Measurements from ENCODE around the gene HDAC7.
A peak's percentile ranks its signal among the peaks of the same experiment; 100 is the strongest.
"Not testable (repeated sequence)": the region's sequence is repeated elsewhere in the genome, so short reads cannot be mapped to it uniquely, and the experiment has no call there.

HDAC7 gene

DNA sequence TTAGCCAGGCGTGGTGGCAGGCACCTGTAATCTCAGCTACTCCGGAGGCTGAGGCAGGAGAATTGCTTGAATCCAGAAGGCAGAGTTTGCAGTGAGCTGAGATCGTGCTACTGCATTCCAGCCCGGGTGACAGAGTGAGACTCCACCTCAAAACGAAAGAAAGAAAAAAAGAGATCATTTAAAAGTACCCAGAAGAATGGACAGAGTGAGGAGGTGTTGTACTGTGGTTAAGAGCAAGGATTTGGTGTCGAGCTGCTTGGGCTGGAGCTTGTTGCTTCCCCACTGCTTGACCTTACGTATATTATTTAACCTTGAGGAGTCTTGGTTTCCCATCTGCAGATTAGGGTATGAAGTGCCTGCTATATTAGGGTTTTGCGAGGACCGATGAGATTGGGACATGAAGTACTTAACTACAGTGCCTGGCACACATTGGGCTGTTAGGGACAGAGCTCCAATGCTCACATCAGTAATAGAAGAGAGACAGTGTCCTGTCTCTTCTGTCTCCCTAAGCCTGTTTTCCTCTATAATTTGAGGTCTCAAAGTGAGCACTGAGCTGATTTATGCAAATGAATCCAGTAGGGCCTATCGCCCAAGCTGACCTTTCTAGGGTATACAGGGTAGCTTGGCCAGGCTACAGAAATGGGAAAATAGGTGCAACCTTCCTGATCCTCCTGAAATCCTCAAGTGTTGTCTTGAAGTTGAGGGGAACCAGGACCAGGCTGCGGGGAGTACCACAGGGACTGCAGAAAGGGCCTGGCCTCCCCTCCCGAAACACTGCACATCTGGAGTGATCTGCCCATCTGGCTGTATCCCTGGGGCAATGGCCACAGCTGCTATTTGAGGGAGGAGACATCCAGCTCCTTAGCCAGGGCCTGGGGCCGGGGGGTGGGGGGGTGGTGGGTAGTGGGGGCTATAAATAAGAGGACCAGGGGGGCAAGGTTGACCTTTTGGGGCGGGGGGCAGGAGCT is 8.6 kb upstream of the HDAC7 start:
- no peak for DNase-seq

DNA sequence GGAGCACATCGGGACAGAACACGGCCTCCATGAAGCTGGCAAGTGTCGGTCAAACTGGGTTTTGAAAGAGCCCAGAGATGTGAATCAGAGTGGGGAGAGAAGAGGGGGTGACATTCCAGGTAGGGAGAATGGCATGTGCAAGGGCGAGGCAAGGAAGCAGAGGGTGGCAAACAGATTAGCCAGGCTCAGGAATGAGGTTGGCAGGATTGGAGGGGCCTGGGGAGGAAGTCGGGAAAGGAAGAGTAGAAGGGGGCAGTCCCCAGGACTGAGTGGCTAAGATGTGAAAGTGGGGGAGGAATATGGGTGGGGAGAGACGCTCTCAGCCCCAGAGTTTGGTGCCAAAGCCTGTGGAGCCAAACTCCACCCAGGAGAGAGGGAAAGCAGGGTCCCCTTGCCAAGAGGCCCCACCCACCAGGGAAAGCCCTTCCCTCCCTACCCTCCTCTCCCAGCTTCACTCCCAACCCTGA is 5.5 kb upstream of the HDAC7 start:
- no peak for DNase-seq

DNA sequence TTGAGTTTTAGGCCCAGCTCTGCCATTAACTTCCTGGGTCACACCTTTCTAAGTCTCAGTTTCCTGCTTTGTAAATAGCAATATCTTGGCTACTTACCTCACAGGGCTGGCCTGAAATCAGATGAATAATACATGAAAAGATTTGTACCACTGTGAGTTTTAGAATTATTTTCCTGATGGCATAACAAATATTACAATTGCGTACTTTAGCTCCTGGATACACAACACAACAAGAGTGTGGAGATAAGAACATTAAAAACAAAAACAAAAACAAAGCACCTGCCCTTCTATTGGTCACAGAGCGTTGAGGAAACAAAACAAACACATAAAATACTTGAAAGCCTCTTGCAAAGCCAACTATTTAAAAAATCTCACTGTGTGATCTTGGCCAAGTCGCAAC is 4.9 kb upstream of the HDAC7 start:
- no peak for DNase-seq

DNA sequence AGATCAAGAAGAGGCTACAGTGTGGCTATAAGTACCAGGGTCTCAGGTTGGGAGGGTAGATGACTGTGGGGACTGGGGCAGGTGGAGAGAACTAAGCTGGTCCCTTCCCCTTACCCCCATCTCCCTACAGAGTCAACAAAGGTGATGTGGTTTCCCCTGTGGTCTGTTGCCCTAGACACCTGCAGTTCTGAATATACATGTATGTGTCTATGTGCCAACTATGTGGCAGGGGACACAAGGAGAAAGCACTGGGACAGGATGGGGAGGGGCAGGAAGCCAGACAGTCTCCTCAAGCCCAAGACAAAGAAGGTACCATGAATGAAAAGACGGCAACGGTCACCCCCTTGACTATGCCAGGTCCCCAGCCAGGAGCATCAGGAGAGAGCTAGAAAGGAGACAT is 4.5 kb upstream of the HDAC7 start:
- no peak for DNase-seq

DNA sequence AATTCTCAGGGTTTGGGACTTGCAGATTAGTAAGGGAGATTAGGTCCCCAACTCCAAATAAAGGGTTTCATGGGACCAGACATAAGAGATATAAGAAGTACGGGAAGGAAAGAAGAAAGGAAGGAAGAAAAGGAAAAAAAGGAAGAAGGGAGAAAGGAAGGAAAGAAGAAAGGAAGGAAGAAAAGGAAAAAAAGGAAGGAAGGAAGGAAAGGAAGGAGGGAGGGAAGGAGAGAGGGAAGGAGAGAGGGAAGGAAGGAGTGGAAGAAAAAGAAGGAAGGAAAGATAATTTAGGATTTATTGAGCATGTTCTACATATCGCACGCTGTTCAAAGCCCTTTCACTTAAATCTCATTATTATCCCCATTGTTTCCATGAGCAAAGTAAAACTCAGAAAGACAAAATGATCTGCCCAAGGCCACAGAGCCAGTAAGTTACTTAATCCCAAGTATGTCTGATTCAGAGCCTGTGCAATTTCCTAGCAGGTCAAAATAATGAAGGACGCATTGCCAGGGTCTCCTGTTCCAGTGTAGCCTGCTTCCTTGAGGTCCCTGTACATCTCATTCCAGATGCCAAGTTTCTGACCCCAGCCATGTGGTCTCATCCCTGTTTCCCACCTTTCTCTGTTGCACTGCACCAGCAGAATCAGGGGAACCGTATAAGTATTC is 3.9 kb upstream of the HDAC7 start:
- no peak for DNase-seq

DNA sequence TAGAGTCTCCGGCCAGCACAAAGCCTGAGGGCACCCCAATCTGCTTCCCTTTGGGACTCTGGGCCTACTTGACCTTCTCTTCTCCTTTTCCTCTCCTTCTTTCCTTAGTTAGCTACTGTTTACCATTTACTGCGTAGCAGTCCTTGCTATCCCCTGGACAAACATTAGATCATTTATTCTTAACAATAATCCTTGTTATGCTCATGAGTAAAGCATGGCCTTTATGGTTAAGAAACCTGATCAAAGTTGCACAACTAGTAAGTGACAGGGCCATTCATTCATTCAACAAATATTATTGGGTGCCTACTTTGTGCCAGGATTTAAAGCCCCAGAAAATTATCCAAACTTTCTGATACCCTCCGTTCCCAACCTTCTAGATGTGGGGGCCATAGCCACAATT is 3.2 kb upstream of the HDAC7 start:
- no peak for DNase-seq

DNA sequence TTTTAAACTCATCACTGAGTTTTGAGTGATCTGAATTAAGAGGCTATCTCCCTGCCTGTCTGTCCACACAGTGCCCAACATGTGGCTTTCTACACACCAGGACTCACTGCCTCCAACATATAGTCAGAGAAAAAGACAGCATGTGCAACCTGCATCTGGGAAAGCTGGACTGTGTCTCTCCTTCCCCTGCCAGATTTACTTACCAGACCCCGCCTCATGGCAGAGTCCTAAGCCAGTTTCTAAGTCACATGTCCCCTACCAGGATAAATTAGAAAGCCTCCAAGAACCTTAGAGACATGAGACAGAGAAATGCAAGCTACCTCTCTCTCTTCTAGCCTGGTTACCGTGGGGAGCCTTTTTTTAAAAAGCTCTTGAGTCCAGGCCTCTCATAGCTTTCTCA is 2.7 kb upstream of the HDAC7 start:
- DNase-seq: no peak

DNA sequence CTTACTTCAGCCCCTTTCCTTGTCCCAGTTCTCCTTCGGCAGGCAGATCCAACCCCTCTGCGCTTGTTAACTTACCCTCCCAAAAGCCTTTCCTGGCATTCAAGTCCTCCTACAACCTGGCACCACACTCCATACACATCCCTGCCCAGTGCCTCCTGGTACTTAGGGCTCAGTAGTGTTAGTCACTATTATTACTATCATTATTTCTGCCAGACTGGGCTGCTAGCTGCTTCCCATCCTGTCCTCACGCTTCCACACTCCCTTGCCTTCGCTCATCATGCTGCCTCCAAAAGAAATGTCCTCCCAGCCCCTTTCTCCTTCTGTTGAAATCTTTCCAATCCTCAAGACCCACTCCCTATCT is 1.6 kb upstream of the HDAC7 start:
- DNase-seq: no peak

DNA sequence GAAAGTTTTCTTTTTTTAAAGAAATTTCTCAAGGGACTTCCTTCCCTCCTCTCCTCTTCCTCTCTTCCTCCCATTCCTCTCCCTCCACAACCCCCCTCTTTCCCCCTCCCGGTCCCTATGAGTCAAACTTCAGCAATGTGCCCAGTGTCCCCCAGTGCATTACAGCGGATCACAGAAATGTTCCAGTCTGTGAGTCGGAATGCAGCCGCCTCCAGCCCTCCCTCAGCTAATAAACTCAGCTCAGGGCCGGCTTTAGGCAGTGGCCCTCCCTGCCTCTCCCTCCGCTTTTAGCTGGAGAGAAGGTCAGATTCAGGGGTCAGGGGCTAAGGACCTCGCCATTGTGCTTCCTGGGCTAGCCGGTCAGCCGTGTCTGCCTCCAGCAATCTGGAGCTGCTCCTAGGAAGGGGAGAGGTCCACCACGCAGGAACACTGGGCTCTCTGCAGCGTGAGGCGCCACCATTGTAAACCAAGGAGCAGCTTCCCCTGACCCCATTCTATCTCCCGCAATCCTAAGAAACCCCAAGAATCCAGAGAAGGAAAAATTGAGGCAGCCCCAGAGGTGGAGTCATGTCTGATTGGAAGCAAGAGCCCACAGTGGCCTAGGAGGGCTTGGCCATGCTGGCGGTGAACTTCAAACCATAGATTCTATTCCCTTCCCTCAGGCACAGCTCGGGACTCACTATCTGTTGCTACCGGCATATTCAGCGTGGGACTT is 1.1 kb upstream of the HDAC7 start:
- DNase-seq: no peak

DNA sequence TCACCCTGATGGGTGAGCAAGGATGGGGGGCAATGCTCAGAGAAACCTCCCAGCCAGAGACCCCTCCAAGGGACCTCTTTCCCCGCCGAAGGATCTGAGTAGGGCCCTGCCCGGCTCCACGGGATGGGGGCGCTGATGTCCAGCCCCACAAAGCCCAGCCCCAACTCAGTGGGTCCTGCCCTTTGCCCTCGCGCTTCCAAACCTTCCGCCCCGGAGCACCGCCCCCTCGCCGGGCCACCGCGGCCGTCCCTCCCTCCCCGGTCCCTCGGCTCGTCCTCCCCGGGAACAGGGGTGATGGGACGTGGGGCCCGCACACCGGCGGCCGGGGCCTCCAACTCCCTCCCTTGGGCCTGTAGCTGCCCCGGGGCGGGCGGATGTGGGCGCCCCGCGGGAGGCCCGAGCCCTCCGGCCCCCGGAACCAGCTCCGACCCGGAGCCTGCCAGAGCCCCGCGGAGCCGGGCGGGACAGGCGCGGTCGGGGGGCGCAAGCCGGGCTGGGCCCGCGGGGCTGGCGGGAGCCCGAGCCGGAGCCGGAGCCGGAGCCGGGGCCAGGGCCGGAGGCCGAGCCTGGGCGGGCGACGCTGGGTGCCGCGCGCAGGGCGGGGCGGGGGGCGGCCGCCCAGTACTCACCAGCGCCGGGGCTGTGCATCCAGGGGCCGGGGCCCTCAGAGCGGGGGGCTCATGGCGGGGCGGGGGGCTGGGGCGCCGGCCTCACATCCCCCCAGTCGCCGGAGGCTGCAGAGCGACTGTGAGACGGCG is 386 bp downstream of the HDAC7 start:
- DNase-seq: peak; percentile 52

DNA sequence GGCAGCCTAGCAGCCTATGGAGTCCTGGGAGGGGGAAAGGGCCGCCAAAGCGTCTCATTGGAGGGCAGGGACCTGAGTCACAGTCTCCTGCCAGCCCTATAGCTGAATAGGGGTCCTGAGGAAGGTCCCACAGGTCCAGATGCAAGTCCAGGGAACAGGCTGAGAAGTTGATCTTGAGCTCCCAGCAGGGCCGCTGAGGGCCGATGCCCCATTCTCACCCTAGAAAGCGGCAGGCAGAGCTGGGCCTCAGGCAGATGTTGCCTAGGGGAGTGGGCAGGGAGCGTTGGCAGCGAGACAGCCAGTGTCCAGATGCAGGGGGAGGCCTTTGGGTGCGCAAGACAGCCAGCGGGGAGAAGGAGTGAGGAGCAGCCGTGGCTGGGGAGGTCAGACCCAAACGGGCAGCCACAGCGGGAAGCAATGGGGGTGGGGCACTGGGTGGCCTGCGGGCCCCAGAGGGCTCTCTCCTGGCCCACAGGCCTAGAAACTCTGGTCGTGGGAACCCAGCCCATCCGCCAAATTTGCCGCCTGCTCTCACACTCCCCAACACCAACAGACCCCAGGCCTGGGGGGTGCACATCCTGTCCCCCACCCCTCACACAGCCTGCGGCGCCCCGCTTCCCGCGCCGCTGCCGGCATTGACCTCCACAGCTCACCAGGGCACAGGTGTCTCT is 1.1 kb downstream of the HDAC7 start:
- DNase-seq: peak; percentile 51

DNA sequence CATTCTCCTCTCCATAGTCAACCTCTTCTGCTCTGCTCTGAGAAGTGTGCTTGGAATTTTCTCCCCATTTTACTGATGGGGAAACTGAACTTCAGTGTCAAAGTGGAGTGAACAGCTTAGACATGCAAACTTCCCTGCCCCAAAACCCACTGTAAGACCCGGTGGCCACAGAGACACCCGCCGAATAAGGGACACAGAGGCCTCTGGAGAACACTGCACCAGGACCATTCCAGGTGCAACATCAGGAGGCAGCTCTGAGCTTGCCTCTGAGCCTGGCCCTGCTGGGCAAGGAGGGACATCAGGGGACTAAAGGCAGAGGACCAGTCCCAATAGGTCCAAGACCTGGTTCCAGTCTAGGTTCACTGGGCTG is 1.7 kb downstream of the HDAC7 start:
- DNase-seq: no peak

DNA sequence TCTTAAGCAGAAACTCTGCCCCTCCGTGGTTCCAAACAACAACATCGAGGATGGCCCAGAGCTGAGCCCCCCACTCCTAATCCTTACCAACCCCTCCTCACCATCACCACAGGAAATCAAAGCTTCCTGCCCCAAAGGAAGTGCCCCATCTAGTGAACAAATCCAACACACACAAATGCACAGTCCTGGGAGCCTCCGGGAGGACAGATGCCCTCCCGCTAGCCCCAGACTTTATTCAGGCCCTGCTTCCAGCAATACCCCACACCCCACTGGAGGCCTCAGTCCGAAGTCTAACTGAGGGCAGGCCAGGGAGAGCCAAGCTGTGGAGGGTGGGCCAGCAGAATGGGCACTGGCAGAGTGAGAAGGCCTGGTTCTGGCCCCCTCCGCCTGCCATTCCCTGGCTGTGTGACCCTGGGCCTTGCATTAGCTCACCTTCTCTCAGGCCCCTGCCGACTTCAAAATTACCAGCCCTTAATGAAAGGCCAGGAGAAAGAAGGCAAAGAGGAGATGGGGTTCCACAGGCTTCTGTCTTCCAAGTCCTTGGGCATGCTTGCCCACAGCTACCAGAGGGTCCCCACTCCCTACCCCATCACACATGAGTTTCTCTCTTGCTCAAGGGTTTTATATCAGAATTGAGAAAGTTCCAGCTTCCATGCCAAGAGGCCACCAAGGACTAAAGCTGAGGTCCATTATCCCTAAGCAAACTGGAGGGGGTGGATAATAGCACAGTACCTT is 2.3 kb downstream of the HDAC7 start:
- DNase-seq: no peak

DNA sequence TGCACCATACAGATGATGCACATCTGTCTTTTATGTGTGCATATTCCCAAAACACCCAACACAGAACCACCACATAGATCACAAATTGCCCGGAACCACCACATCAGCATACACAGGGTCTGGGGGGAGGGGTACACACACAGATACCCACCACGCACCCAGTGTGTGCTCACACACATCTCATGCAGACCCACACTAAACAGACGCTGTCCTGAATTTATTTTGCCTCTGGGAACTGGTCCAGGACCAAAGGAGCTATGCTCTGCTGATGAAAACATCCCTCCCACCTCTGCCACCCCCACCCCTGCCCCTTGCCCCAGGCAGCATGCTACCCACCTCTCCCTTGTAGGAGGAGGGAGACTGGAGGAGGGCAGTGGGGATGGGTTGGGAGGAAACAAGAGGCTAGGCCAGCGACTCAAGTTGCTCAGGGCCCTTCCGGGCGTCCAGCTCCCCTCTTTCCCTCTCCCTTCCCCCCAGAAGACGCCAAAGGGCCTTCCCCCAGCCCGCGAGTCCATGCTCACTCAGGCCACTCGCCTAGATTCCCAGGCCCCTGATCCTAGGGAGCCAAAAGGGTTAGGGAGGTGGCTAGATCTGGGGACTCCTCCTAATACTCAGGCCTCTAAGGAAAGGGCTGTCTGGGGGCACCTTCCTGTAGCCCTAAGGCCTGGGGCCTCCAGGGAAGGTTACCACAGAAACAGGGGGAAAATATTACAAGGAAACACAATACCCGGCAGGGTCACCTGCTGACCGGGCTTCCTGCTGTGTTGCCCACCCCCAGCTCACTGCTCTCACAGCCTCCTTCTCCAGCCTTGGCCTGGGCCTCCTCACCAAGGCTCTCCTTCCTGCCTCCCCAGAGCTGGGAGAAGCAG is 3.1 kb downstream of the HDAC7 start:
- no peak for DNase-seq

DNA sequence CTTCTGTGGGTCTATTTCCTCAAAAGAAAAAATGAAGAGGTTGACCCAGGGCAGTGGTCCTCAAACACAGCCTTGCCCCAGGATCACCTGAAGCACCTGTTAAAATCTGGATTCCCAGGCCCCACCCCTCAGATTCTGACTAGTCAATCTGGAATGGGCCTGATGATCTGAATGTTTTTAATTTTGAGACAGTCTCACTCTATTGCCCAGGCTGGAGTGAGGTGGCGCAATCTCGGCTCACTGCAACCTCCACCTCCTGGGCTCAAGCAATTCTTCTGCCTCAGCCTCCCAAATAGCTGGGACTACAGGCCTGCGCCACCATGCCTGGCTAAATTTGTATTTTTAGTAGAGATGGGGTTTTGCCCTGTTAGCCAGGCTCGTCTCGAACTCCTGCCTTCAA is 4.3 kb downstream of the HDAC7 start:
- DNase-seq: not testable (repeated sequence)

DNA sequence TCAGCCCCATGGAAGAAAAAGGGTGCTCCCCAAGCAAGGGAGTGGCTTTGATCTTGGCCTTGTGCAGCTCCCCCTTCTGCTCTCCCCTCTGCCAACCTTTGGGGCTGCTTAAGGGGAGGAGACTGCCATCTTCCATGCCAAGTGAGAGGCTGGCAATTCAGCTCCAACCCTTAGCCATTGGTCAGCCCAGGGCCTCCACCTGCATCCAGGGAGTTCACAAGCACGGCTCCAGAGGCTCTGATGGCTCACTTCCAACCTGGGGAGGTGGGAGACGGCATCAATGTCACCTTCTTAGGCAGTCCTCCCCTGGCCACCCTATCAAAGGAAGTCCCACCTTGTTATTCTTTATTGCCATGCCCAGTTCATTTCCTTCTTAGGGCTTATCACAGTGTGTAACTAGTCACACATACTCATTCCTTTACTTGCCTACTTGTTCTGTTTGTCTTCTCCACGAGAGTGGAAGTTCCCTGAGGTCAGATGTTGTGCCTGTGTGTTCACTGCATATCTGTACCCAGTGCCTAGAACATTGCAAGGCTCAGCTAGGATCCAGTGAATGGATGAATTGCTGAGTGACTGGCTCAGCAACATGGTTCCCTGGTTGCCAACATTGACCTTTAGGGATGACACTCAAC is 5.0 kb downstream of the HDAC7 start:
- peak; percentile 31 for DNase-seq

DNA sequence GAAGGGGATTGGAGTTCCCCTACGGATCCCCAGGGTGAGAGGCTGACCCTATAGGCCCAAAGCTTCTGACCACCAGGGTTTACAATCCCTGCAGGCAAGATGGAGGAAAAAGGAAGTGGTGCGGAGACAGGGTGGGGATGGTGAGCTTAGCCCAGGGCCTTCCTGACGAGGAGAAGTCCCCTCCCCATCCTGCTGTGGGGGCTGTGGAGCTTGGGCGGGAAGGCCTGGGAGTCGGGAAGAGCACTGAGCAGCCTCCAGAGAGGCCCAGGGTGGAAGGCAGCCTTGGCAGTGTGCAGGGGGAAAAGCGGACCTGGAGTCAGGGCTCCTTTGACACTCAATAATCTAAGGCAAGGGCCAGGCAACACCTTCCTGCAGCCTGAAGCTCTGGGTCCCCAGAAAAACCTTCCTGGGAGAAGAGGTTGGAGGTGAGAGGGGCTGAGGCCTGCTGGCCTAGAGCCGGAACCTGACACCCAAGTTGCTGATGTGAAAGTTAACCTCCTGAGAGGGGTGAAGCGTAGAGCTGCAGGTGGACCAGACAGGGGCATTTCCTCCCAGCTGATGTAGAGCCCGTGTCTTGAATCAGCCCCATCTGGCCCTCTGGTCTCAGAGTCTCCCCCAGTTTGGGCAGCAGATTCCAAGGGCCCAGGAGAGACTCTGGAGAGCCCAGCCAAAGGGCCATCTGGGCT is 6.0 kb downstream of the HDAC7 start:
- DNase-seq: peak; percentile 23

DNA sequence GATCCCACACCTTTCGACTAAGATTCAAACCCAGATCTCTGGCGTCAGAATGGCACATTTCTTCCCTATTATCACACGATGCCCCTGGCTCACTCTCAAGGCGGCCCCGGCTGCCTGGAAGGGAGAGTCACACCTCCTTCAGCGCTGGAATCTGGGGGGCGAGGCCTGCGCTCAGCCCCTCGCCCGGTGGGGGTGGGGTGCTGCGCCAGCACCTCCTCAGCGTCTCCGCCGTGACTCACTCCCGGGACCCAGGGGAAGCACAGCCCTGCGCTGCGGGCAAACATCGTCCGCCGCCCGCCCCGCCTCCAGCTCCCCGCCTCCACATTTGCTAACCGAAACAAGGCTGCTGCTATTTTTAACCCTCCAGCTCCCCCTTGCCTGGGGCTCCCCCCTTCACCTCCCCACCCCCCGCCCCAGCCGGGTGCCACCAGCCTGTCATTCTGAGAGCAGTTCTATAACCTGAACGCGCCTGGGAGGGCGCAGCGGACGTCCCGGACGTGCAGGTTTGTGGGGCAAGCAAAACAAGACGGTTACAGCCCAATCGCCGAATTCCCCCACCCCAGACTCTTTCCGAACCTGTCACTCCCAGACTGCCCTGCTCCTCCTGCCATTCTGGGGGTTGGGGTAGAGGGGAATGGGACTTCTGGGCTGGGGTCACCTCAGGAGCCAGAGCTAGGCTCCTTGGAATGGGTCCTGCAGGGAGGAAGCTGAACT is 6.7 kb downstream of the HDAC7 start:
- peak; percentile 95 for DNase-seq

Data from stimulated activated CD4-positive, alpha-beta T cell treated with anti-CD3 and anti-CD28 coated beads, Interleukin-4, amount 100 ng/mL, for 24 hours (primary cell).